Measurements from ENCODE around the gene CUL2.

CUL2 gene

GRCh38 chr10:35019041-35020024 lies 70.8 kb downstream of the CUL2 start:
- Mint-ChIP-seq H3K36me3 (peaks cover 4% of the 10 kb centered on the region), H3K27ac (no peak overlapping the region), H3K27me3 (no peaks in the 10 kb centered on the region), H3K9me3 (ENCODE audit: low read depth) (no peaks in the 10 kb centered on the region), H3K4me3 (no peak overlapping the region), H3K4me1 (ENCODE audit: low read depth) (no peaks in the 10 kb centered on the region)

- Mint-ChIP-seq H3K4me1 (ENCODE audit: low read depth) (no peaks in the 10 kb centered on the region), H3K4me3 (no peak overlapping the region), H3K9me3 (ENCODE audit: low read depth) (no peaks in the 10 kb centered on the region), H3K27me3 (no peaks in the 10 kb centered on the region), H3K27ac (no peak overlapping the region), H3K36me3 (peaks cover 5% of the 10 kb centered on the region)
Measured at GRCh38 chr10:35017608-35018007, 72.5 kb downstream of the CUL2 start.

- Mint-ChIP-seq H3K27me3 (no peaks in the 10 kb centered on the region), H3K27ac (no peak overlapping the region), H3K4me1 (ENCODE audit: low read depth) (no peaks in the 10 kb centered on the region), H3K36me3 (peaks cover 2% of the 10 kb centered on the region), H3K9me3 (ENCODE audit: low read depth) (no peaks in the 10 kb centered on the region), H3K4me3 (no peak overlapping the region)
Measured at GRCh38 chr10:35015843-35016408, 74.2 kb downstream of the CUL2 start.

GRCh38 chr10:35012781-35013180 lies 77.4 kb downstream of the CUL2 start:
- no peak overlapping the region for H3K4me3 Mint-ChIP-seq
- H3K27ac Mint-ChIP-seq = no peak overlapping the region
- H3K9me3 Mint-ChIP-seq (ENCODE audit: low read depth) = no peaks in the 10 kb centered on the region
- no peaks in the 10 kb centered on the region for H3K4me1 Mint-ChIP-seq (ENCODE audit: low read depth)
- H3K27me3 Mint-ChIP-seq = no peaks in the 10 kb centered on the region
- peaks cover 6% of the 10 kb centered on the region for H3K36me3 Mint-ChIP-seq

- Mint-ChIP-seq H3K4me3 (no peak overlapping the region), H3K4me1 (ENCODE audit: low read depth) (no peaks in the 10 kb centered on the region), H3K36me3 (peaks cover 7% of the 10 kb centered on the region), H3K27me3 (no peaks in the 10 kb centered on the region), H3K27ac (no peak overlapping the region), H3K9me3 (ENCODE audit: low read depth) (no peaks in the 10 kb centered on the region)
Measured at GRCh38 chr10:35011771-35012191, 78.4 kb downstream of the CUL2 start.

- Mint-ChIP-seq H3K36me3 (peaks cover 15% of the 10 kb centered on the region), H3K4me3 (no peak overlapping the region), H3K27ac (no peak overlapping the region), H3K4me1 (ENCODE audit: low read depth) (no peaks in the 10 kb centered on the region), H3K9me3 (ENCODE audit: low read depth) (no peaks in the 10 kb centered on the region), H3K27me3 (no peaks in the 10 kb centered on the region)
Measured at GRCh38 chr10:35007858-35008301, 82.3 kb downstream of the CUL2 start.

- Mint-ChIP-seq H3K27ac (no peak overlapping the region), H3K36me3 (peaks cover 17% of the 10 kb centered on the region), H3K4me1 (ENCODE audit: low read depth) (no peaks in the 10 kb centered on the region), H3K4me3 (no peak overlapping the region), H3K9me3 (ENCODE audit: low read depth) (no peaks in the 10 kb centered on the region), H3K27me3 (no peaks in the 10 kb centered on the region)
Measured at GRCh38 chr10:35006836-35007235, 83.3 kb downstream of the CUL2 start.

GRCh38 chr10:35005868-35006267 lies 84.3 kb downstream of the CUL2 start:
- Mint-ChIP-seq H3K27me3 (no peaks in the 10 kb centered on the region), H3K4me3 (no peak overlapping the region), H3K36me3 (peaks cover 17% of the 10 kb centered on the region), H3K27ac (peak overlapping the region; percentile 18), H3K9me3 (ENCODE audit: low read depth) (no peaks in the 10 kb centered on the region), H3K4me1 (ENCODE audit: low read depth) (no peaks in the 10 kb centered on the region)

GRCh38 chr10:35004651-35005050 lies 85.5 kb downstream of the CUL2 start:
- Mint-ChIP-seq H3K4me3 (no peak overlapping the region), H3K4me1 (ENCODE audit: low read depth) (no peaks in the 10 kb centered on the region), H3K27ac (no peak overlapping the region), H3K27me3 (no peaks in the 10 kb centered on the region), H3K36me3 (peaks cover 13% of the 10 kb centered on the region), H3K9me3 (ENCODE audit: low read depth) (no peaks in the 10 kb centered on the region)

GRCh38 chr10:35003906-35004305 lies 86.2 kb downstream of the CUL2 start:
- Mint-ChIP-seq H3K27ac (no peak overlapping the region), H3K36me3 (peaks cover 13% of the 10 kb centered on the region), H3K9me3 (ENCODE audit: low read depth) (no peaks in the 10 kb centered on the region)

GRCh38 chr10:35000936-35001335 lies 89.2 kb downstream of the CUL2 start:
- no peaks in the 10 kb centered on the region for H3K4me1 Mint-ChIP-seq (ENCODE audit: low read depth)
- H3K36me3 Mint-ChIP-seq = peaks cover 11% of the 10 kb centered on the region
- H3K27ac Mint-ChIP-seq = no peak overlapping the region
- no peaks in the 10 kb centered on the region for H3K9me3 Mint-ChIP-seq (ENCODE audit: low read depth)
- no peak overlapping the region for H3K4me3 Mint-ChIP-seq
- no peaks in the 10 kb centered on the region for H3K27me3 Mint-ChIP-seq

More at GRCh38 chr10:35003906-35004305, 86.2 kb downstream of the CUL2 start:
- H3K4me1 Mint-ChIP-seq (ENCODE audit: low read depth) = no peaks in the 10 kb centered on the region
- no peaks in the 10 kb centered on the region for H3K27me3 Mint-ChIP-seq
- no peak overlapping the region for H3K4me3 Mint-ChIP-seq

GRCh38 chr10:34999532-34999931 lies 90.6 kb downstream of the CUL2 start:
- no peaks in the 10 kb centered on the region for H3K27me3 Mint-ChIP-seq
- no peak overlapping the region for H3K4me3 Mint-ChIP-seq
- H3K4me1 Mint-ChIP-seq (ENCODE audit: low read depth) = peaks cover 5% of the 10 kb centered on the region
- H3K9me3 Mint-ChIP-seq (ENCODE audit: low read depth) = no peaks in the 10 kb centered on the region
- no peak overlapping the region for H3K27ac Mint-ChIP-seq
- peaks cover 9% of the 10 kb centered on the region for H3K36me3 Mint-ChIP-seq

GRCh38 chr10:34998940-34999339 lies 91.2 kb downstream of the CUL2 start:
- H3K27me3 Mint-ChIP-seq = no peaks in the 10 kb centered on the region
- peaks cover 10% of the 10 kb centered on the region for H3K4me1 Mint-ChIP-seq (ENCODE audit: low read depth)
- peaks cover 8% of the 10 kb centered on the region for H3K36me3 Mint-ChIP-seq
- no peak overlapping the region for H3K4me3 Mint-ChIP-seq
- no peaks in the 10 kb centered on the region for H3K9me3 Mint-ChIP-seq (ENCODE audit: low read depth)
- no peak overlapping the region for H3K27ac Mint-ChIP-seq

GRCh38 chr10:34996843-34997242 lies 93.3 kb downstream of the CUL2 start:
- Mint-ChIP-seq H3K27ac (no peak overlapping the region), H3K4me1 (ENCODE audit: low read depth) (peaks cover 10% of the 10 kb centered on the region), H3K9me3 (ENCODE audit: low read depth) (no peaks in the 10 kb centered on the region)

GRCh38 chr10:34995925-34996324 lies 94.2 kb downstream of the CUL2 start:
- Mint-ChIP-seq H3K9me3 (ENCODE audit: low read depth) (no peaks in the 10 kb centered on the region), H3K27me3 (no peaks in the 10 kb centered on the region), H3K4me3 (no peak overlapping the region), H3K27ac (no peak overlapping the region), H3K36me3 (no peaks in the 10 kb centered on the region), H3K4me1 (ENCODE audit: low read depth) (peaks cover 10% of the 10 kb centered on the region)

More at GRCh38 chr10:34996843-34997242, 93.3 kb downstream of the CUL2 start:
- Mint-ChIP-seq H3K4me3 (no peak overlapping the region), H3K27me3 (no peaks in the 10 kb centered on the region), H3K36me3 (no peaks in the 10 kb centered on the region)
